Measurements from ENCODE around the gene LRRFIP1. TPM values are rescaled to one million over a fixed set of nuclear protein-coding genes. Genes with fewer than 3 reads are reported as not detected.

LRRFIP1 gene
- total and polyA plus RNA-seq, 7 donors, result 42.3 to 108 (median 91.9) TPM

DNA sequence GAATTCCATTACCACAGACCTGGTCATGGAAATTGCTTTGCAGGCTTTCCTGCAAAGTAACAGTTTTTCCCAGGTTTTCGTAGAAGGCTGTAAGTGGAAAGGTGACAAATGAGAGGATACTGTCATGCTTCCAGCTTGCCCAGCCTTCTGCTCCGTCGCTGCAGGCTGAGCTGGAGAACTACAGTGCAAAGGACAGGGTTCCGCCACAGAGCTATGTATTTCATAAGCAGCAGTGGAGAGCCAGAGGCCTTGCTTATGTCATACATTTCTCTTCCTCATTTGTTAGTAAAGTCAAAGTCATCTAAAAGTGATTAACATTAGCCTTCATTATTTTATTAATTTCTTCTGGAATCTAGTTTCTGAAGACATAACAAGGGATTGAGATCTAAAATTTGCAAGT, 98.3 kb downstream of the LRRFIP1 start:
- 64 to 85% (median 65%) methylated on average over 4 of the region's 4 CpGs for WGBS, 3 donors
- Histone ChIP-seq H3K27ac (peak overlapping the region; percentile 47), H3K27me3 (ENCODE audit: insufficient read depth in 3 of 3, low read length in 2 of 3) (no peaks in the 10 kb centered on the region), H3K36me3 (ENCODE audit: insufficient read depth in 1 of 2, low read depth in 1 of 2) (peaks cover 0 to 11% of the 10 kb centered on the region in 2 donors), H3K4me1 (peaks cover 61% of the 10 kb centered on the region), H3K9me3 (no peaks in the 10 kb centered on the region), H3K4me3 (no peak overlapping the region)
- peak in 3 of 4 donors; percentile 44 to 56 (median 48) for ATAC-seq
- TF ChIP-seq, protein P1, sequence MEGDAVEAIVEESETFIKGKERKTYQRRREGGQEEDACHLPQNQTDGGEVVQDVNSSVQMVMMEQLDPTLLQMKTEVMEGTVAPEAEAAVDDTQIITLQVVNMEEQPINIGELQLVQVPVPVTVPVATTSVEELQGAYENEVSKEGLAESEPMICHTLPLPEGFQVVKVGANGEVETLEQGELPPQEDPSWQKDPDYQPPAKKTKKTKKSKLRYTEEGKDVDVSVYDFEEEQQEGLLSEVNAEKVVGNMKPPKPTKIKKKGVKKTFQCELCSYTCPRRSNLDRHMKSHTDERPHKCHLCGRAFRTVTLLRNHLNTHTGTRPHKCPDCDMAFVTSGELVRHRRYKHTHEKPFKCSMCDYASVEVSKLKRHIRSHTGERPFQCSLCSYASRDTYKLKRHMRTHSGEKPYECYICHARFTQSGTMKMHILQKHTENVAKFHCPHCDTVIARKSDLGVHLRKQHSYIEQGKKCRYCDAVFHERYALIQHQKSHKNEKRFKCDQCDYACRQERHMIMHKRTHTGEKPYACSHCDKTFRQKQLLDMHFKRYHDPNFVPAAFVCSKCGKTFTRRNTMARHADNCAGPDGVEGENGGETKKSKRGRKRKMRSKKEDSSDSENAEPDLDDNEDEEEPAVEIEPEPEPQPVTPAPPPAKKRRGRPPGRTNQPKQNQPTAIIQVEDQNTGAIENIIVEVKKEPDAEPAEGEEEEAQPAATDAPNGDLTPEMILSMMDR (IDR thresholded peaks at IDR 0.05), result no peak
- no peak for DNase-seq
- intact Hi-C loops (cut with DNase I), result no loop called here

DNA sequence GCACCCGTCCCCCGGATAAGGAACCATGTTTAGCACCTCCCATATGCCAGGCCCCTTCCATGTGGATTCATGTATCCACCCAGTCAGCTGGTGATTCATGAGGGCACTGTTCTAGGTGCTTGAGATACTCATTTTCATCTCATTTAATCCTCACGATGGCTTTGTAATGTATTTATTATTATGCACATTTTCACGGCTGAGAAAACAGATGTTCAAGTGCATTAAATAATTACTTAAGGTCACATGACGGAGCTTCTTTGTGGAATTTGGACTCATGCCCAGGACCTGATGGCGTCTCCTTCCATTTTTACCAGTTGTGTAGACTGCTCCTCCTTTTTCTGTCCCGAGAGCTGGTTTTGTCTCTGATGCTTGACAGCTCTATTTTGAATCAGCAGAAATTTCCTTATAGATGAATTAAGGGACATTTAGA, 99.0 kb downstream of the LRRFIP1 start:
- H3K9me3 ChIP-seq, result no peaks in the 10 kb centered on the region
- TF ChIP-seq, protein P1 (IDR thresholded peaks at IDR 0.05), result no peak
- no peak for DNase-seq
- H3K4me1 ChIP-seq, result peaks cover 58% of the 10 kb centered on the region
- peaks cover 0 to 8% of the 10 kb centered on the region in 2 donors for H3K36me3 ChIP-seq (ENCODE audit: insufficient read depth in 1 of 2, low read depth in 1 of 2)
- peak overlapping the region; percentile 47 for H3K27ac ChIP-seq
- H3K4me3 ChIP-seq, result no peak overlapping the region
- peak; percentile 44 to 56 (median 50) for ATAC-seq
- intact Hi-C loops (cut with DNase I), result no loop called here
- H3K27me3 ChIP-seq (ENCODE audit: insufficient read depth in 3 of 3, low read length in 2 of 3), result no peaks in the 10 kb centered on the region
- 11 to 19% (median 13%) methylated on average over 7 of the region's 7 CpGs for WGBS, 3 donors

DNA sequence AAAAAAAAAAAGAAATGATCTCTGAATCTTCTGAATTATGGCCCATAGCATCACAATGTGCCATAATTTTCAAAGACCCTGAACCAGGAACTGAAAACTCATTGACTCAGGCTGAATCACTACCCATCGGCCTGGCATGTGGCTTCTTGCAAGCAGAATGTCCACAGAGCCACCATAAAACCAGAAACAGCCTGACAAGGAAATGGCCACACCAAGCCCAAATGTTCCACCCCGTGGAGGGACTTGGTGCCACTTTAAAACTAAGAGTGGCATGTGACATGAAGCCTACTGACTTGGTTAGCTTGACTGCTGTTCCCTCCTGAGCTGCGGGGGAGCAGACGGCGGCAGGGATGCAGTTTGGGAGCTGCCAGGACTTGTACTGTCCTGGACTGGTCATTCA, 100.0 kb downstream of the LRRFIP1 start:
- ATAC-seq (no peak), DNase-seq (no peak)
- peaks cover 60% of the 10 kb centered on the region for H3K4me1 ChIP-seq
- peak overlapping the region; percentile 47 for H3K27ac ChIP-seq
- no peak overlapping the region for H3K4me3 ChIP-seq
- TF ChIP-seq, protein P1 (IDR thresholded peaks at IDR 0.05), result no peak
- no peaks in the 10 kb centered on the region for H3K27me3 ChIP-seq (ENCODE audit: insufficient read depth in 3 of 3, low read length in 2 of 3)
- H3K9me3 ChIP-seq, result no peaks in the 10 kb centered on the region
- WGBS, 3 donors, result 81 to 88% (median 85%) methylated on average over 5 of the region's 5 CpGs
- intact Hi-C loops (cut with DNase I), result no loop called here
- H3K36me3 ChIP-seq (ENCODE audit: insufficient read depth in 1 of 2, low read depth in 1 of 2), result peaks cover 0 to 5% of the 10 kb centered on the region in 2 donors

DNA sequence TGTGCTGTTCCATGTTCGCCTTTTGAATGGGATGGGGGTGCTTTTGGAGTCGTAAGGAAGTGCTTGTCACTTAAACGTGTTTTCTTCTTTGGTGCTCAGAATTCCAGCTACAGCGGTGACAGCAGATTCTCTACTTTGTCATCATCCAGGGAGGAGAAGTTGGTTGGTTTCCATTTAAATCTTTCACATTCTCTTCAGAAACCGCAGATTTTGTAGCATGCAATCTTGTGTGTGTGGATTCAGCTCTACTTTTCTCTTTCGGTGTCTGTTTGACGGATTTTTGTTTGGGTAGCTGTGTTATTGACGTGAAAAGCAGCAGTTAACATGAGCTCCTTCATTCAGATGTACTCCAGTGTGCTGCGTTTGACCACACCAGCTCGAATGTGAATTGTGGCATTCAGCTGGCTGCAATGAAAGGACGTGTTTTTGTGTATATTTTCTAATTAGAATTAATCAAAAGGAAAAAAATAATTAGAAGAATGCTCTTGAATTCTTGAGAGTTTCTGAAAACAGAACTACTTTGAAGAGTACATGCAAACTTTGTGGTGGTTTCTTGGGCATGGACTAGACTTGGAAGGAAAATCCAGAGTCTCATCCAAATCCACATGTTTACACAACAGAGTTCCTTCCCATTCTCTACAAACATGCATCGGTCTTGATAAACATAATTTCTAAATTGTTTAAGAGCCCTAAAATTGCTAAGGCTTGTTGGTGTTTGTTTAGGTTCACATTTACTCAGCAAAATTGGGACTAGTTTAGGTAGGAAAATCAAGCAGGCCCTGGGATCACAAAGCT, 102.5 kb downstream of the LRRFIP1 start:
- ATAC-seq (no peak), DNase-seq (no peak)
- H3K9me3 ChIP-seq, result no peaks in the 10 kb centered on the region
- peak overlapping the region; percentile 26 for H3K4me3 ChIP-seq
- H3K36me3 ChIP-seq (ENCODE audit: insufficient read depth in 1 of 2, low read depth in 1 of 2), result peaks cover 0 to 13% of the 10 kb centered on the region in 2 donors
- no peaks in the 10 kb centered on the region for H3K27me3 ChIP-seq (ENCODE audit: insufficient read depth in 3 of 3, low read length in 2 of 3)
- 83 to 86% (median 84%) methylated on average over 12 of the region's 12 CpGs for WGBS, 3 donors
- TF ChIP-seq, protein P1 (IDR thresholded peaks at IDR 0.05), result no peak
- H3K27ac ChIP-seq, result peak overlapping the region; percentile 83
- intact Hi-C loops (cut with DNase I), result loop anchor here in 1 of 2 donors (5.0 kb wide), 1 partner anchor 38 kb away; no protein-coding TSS in a partner anchor
- H3K4me1 ChIP-seq, result peaks cover 66% of the 10 kb centered on the region

Measured in psoas muscle (tissue), 8 donors.